ENCODE data around the gene TICAM1. TPM values are rescaled to one million over a fixed set of nuclear protein-coding genes. Genes with fewer than 3 reads are reported as not detected.

Gene TICAM1
- total and polyA plus RNA-seq, 2 of the 13 experiments (the other 11 are each of a cell fraction or from before 2014, with no cell fraction given) = 0.33 to 0.95 TPM

DNA sequence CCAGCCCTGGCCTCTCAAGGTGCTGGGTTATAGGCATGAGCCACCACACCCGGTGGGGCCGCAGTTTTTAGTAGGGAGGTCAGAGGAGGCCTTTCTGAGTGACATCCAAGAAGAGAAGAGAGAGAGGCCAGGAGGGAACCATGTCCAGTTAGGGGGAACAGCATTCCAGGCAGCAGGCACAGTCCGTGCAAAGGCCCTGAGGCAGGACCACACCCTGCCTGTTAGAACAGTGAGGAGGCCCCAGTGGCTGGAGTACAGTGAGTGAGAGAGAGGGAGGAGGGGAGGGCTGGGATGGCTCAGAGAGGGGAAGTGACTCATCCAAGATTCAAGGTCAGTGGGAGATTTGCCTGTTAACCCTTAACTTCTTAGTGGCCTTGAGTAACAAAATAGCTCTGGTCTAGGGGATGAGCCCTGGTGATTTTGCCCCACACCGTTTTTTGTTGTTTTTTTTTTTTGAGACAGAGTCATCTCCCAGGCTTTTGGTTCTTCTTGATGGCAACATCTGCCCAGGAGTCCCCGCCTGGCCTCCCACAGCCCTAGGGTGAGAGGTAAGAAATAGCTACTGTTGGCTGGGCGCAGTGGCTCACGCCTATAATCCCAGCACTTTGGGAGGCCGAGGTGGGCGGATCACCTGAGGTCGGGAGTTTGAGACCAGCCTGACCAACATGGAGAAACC lies 38.7 kb upstream of the TICAM1 start (continued):
- TF ChIP-seq ZNF564 (CRISPR knock-in tag; IDR thresholded peaks at IDR 0.05) = peak; percentile 24; the same call in 1 of the 2 replicates
- TF ChIP-seq, protein P1, sequence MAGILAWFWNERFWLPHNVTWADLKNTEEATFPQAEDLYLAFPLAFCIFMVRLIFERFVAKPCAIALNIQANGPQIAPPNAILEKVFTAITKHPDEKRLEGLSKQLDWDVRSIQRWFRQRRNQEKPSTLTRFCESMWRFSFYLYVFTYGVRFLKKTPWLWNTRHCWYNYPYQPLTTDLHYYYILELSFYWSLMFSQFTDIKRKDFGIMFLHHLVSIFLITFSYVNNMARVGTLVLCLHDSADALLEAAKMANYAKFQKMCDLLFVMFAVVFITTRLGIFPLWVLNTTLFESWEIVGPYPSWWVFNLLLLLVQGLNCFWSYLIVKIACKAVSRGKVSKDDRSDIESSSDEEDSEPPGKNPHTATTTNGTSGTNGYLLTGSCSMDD (CRISPR knock-in tag; IDR thresholded peaks at IDR 0.05) = no peak
- TF ChIP-seq FOXA3 (CRISPR knock-in tag; IDR thresholded peaks at IDR 0.05) = peak; percentile 74; the same call in 1 of the 2 replicates
- TF ChIP-seq ZNF143 (CRISPR knock-in tag; IDR thresholded peaks at IDR 0.05) = 0 out of 2 replicates have a peak, but pooled peaks have one; percentile 29
- TF ChIP-seq NCOA2 (CRISPR knock-in tag; IDR thresholded peaks at IDR 0.05) = peak; percentile 80
- 0 out of 2 replicates have a peak, but pooled peaks have one; percentile 58 for TF ChIP-seq ZFP82 (CRISPR knock-in tag; IDR thresholded peaks at IDR 0.05; ENCODE audit: borderline replicate concordance)
- TF ChIP-seq ZBTB44 (CRISPR knock-in tag; IDR thresholded peaks at IDR 0.05) = no peak
- peak; percentile 67; the same call in 1 of the 2 replicates for TF ChIP-seq SP5 (CRISPR knock-in tag; IDR thresholded peaks at IDR 0.05; ENCODE audit: borderline replicate concordance, low read depth)
- no peak for TF ChIP-seq BATF2 (CRISPR knock-in tag; IDR thresholded peaks at IDR 0.05)
- peak; percentile 80; the same call in 1 of the 2 replicates for TF ChIP-seq HOXA3 (CRISPR knock-in tag; IDR thresholded peaks at IDR 0.05)
- TF ChIP-seq ISX (CRISPR knock-in tag; conservative IDR thresholded peaks at IDR 0.05) = no peak
- TF ChIP-seq MEIS2 (CRISPR knock-in tag; IDR thresholded peaks at IDR 0.05) = no peak
- TF ChIP-seq ZBTB3 (CRISPR knock-in tag; IDR thresholded peaks at IDR 0.05; ENCODE audit: borderline replicate concordance, low read depth) = peak; percentile 76; the same call in 1 of the 2 replicates
- no peak for TF ChIP-seq ZNF704 (CRISPR knock-in tag; IDR thresholded peaks at IDR 0.05; ENCODE audit: borderline replicate concordance)
- TF ChIP-seq, protein P2, sequence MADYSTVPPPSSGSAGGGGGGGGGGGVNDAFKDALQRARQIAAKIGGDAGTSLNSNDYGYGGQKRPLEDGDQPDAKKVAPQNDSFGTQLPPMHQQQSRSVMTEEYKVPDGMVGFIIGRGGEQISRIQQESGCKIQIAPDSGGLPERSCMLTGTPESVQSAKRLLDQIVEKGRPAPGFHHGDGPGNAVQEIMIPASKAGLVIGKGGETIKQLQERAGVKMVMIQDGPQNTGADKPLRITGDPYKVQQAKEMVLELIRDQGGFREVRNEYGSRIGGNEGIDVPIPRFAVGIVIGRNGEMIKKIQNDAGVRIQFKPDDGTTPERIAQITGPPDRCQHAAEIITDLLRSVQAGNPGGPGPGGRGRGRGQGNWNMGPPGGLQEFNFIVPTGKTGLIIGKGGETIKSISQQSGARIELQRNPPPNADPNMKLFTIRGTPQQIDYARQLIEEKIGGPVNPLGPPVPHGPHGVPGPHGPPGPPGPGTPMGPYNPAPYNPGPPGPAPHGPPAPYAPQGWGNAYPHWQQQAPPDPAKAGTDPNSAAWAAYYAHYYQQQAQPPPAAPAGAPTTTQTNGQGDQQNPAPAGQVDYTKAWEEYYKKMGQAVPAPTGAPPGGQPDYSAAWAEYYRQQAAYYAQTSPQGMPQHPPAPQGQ (CRISPR knock-in tag; IDR thresholded peaks at IDR 0.05; ENCODE audit: borderline replicate concordance) = 0 out of 2 replicates have a peak, but pooled peaks have one; percentile 56
- TF ChIP-seq HOXA5 (CRISPR knock-in tag; IDR thresholded peaks at IDR 0.05) = 0 out of 2 replicates have a peak, but pooled peaks have one; percentile 43

All from HepG2 (cell line).